Uterus (tissue), 2 donors: Measurements from ENCODE around the gene MAPKBP1.

Experiments used
- CTCF ChIP-seq, 4 experiments: fragments of 200-600 bp in 2 of 4; fragments of 450-650 bp in 2 of 4; sonication (generic) in 2 of 4; IDR thresholded peaks; one replicate each; pipeline ENCODE4 v1.5.1; 2016 to 2019; ENCODE audit warnings: antibody characterized with exemption in 4 of 4, mild to moderate bottlenecking in 2 of 4, moderate library complexity in 1 of 4
- POLR2A ChIP-seq, 2 donors: fragments of 450-650 bp; IDR thresholded peaks; one replicate each; pipeline ENCODE4 v1.6.1; 2016; ENCODE audit warnings: antibody characterized with exemption in 2 of 2, mild to moderate bottlenecking in 1 of 2, moderate library complexity in 1 of 2

DNA sequence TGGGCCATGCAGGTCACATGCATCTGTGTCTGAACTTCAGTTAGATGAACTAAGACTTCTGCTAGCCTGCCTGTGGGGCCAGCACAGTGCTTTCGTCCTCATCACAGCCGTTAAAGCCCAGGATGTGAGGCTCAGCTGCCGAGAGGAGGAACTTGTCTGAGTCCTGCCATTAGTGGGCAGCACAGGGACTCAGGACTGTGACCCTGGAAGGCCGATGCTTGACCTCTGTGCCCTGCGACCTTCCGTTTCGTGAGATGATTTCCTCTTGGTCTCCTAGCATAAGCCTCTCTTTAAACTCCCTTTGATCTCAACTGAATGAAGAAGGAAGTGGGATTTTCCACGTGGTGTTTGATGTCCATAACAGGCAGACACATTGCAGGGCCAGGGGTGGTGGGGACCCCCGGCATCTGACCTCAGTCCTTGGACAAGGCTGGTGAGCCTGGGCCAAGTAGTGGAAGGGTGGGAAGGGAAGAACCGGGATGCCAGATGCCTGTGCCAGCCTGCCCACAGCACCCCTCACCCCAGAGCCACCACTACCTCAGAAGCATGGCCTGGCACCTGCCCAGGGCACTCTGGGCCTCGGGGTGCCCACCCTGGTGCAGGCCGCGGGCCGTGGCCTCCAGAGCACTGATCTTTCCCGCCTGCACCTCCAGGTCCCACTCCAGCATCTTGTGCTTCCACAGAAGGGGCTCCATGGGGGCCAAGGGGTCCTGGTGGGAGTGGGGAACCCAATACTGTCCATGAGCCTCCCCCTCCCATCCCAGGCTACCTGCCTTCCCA is 86.0 kb downstream of the MAPKBP1 start:
- peak in 1 of 4 experiments; percentile 37 for TF ChIP-seq CTCF (IDR thresholded peaks at IDR 0.05)
- no peak for TF ChIP-seq POLR2A (IDR thresholded peaks at IDR 0.05)
